Testis (tissue), 2 donors: ENCODE results near the gene SLC41A3.

Experiments
- POLR2A ChIP-seq: fragments of 450-650 bp; IDR thresholded peaks from one replicate; pipeline ENCODE4 v1.6.1; 2017; ENCODE audit warnings: antibody characterized with exemption, mild to moderate bottlenecking, moderate library complexity
- TF ChIP-seq, protein P1 (sequence below), 3 experiments: fragments of 450-650 bp in 2 of 3; fragments of 200-600 bp in 1 of 3; sonication (generic) in 1 of 3; IDR thresholded peaks; one replicate each; pipeline ENCODE4 v1.5.1; 2016 to 2019; ENCODE audit warnings: antibody characterized with exemption in 3 of 3, mild to moderate bottlenecking in 2 of 3, moderate library complexity in 1 of 3

- TF ChIP-seq, protein P1, sequence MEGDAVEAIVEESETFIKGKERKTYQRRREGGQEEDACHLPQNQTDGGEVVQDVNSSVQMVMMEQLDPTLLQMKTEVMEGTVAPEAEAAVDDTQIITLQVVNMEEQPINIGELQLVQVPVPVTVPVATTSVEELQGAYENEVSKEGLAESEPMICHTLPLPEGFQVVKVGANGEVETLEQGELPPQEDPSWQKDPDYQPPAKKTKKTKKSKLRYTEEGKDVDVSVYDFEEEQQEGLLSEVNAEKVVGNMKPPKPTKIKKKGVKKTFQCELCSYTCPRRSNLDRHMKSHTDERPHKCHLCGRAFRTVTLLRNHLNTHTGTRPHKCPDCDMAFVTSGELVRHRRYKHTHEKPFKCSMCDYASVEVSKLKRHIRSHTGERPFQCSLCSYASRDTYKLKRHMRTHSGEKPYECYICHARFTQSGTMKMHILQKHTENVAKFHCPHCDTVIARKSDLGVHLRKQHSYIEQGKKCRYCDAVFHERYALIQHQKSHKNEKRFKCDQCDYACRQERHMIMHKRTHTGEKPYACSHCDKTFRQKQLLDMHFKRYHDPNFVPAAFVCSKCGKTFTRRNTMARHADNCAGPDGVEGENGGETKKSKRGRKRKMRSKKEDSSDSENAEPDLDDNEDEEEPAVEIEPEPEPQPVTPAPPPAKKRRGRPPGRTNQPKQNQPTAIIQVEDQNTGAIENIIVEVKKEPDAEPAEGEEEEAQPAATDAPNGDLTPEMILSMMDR (IDR thresholded peaks at IDR 0.05), result no peak
- no peak for TF ChIP-seq POLR2A
Measured at GRCh38 chr3:126070146-126070545, 13.8 kb downstream of the SLC41A3 start.
